Activated B cell treated with CpG ODN at 0.5 μM for 24 hours (primary cell): ENCODE measurements around the gene UBR4. TPM values are rescaled to one million over a fixed set of nuclear protein-coding genes. Genes with fewer than 3 reads are reported as not detected.

Experiments
- ATAC-seq: fragments of 200-7000 bp; cut with Tn5 transposase; one replicate; pipeline ENCODE4 v1.10.0; 2021; ENCODE audit warnings: low read depth, mild to moderate bottlenecking, moderate library complexity
- CTCF ChIA-PET: fragments of 350-600 bp; sonication (Branson Sonifier 250); formaldehyde crosslinking; loops from one replicate; lab custom pipeline; 2021; ENCODE audit warnings: antibody characterized with exemption; lab: Charles Lee
- POLR2A ChIA-PET: fragments of 350-600 bp; sonication (Branson Sonifier 250); formaldehyde crosslinking; loops from one replicate; lab custom pipeline; 2021; ENCODE audit warnings: antibody characterized with exemption; lab: Charles Lee
- DNase-seq: peaks from one replicate; pipeline ENCODE4 v3.0.0; 2022
- H3K27ac Mint-ChIP-seq: one replicate; pipeline ENCODE4 v1.8.0; 2020; ENCODE audit warnings: mixed read lengths
- H3K27me3 Mint-ChIP-seq: one replicate; pipeline ENCODE4 v1.8.0; 2021; ENCODE audit warnings: mixed read lengths
- H3K36me3 Mint-ChIP-seq: one replicate; pipeline ENCODE4 v1.8.0; 2021; ENCODE audit warnings: low read depth, mixed read lengths
- H3K4me1 Mint-ChIP-seq: one replicate; pipeline ENCODE4 v1.8.0; 2021; ENCODE audit warnings: mixed read lengths
- H3K4me3 Mint-ChIP-seq: one replicate; pipeline ENCODE4 v1.8.0; 2020; ENCODE audit warnings: mild to moderate bottlenecking, mixed read lengths
- H3K9me3 Mint-ChIP-seq: one replicate; pipeline ENCODE4 v1.8.0; 2020; ENCODE audit warnings: mixed read lengths
- intact Hi-C: fragments of 100-400 bp; cut with micrococcal nuclease; formaldehyde crosslinking; loops from one replicate; pipeline ENCODE4 v1.15.1; 2024
- total RNA-seq: library from RNA; stranded (reverse); gene quantifications from 2 replicates; pipeline ENCODE4 v1.2.3, GENCODE V29; 2022
- TF ChIP-seq, protein P1 (sequence below): fragments of 200-600 bp; IDR thresholded peaks from one replicate; pipeline ENCODE4 v1.8.0; 2022; ENCODE audit warnings: antibody characterized with exemption, mild to moderate bottlenecking

UBR4 gene
- total RNA-seq, 1 donor from 2014 or later, result 262 TPM

DNA sequence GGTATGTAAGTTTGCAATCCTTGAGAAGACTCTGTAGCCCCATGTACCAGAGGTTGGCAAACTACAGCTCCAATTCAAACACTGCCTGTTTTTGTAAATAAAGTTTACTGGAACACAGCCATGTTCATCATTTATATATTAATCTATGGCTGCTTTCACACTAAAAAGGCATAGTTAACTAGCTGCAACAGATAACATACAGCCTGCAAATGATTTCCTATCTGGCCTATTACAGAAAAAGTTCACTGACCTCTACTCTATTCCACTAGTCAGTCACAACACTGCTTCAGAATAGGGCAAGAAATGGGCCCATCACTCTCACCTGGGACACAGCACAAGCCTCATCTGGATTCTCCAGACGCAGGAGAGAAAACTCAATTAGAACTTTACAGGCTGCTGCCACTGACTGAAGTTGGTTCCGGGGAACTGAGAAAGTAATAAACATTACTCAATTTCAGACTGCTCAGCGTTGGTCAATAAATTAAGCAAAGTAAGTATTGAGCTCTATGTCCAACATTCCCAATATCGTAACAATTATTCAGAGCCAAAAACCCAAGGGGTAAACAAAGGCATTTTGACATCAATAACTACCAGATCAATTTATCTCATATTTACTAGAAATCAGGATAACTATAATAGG is 10.6 kb downstream of the UBR4 start:
- H3K9me3 Mint-ChIP-seq, result no peaks in the 10 kb centered on the region
- TF ChIP-seq, protein P1, sequence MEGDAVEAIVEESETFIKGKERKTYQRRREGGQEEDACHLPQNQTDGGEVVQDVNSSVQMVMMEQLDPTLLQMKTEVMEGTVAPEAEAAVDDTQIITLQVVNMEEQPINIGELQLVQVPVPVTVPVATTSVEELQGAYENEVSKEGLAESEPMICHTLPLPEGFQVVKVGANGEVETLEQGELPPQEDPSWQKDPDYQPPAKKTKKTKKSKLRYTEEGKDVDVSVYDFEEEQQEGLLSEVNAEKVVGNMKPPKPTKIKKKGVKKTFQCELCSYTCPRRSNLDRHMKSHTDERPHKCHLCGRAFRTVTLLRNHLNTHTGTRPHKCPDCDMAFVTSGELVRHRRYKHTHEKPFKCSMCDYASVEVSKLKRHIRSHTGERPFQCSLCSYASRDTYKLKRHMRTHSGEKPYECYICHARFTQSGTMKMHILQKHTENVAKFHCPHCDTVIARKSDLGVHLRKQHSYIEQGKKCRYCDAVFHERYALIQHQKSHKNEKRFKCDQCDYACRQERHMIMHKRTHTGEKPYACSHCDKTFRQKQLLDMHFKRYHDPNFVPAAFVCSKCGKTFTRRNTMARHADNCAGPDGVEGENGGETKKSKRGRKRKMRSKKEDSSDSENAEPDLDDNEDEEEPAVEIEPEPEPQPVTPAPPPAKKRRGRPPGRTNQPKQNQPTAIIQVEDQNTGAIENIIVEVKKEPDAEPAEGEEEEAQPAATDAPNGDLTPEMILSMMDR, result no peak
- H3K27me3 Mint-ChIP-seq, result no peaks in the 10 kb centered on the region
- no peak overlapping the region for H3K27ac Mint-ChIP-seq
- H3K4me3 Mint-ChIP-seq, result no peak overlapping the region
- intact Hi-C loops, result no loop called here
- ATAC-seq (no peak), DNase-seq (no peak)
- CTCF ChIA-PET, result no interaction called here
- peaks cover 71% of the 10 kb centered on the region for H3K36me3 Mint-ChIP-seq
- POLR2A ChIA-PET, result interaction anchor here (0.6 kb wide), 1 partner anchor 9 kb away, joined by 8 read pairs; no protein-coding TSS in a partner anchor
- peaks cover 19% of the 10 kb centered on the region for H3K4me1 Mint-ChIP-seq

GRCh38 chr1:19198820-19199219 is 11.2 kb downstream of the UBR4 start:
- intact Hi-C loops, result no loop called here
- peaks cover 74% of the 10 kb centered on the region for H3K36me3 Mint-ChIP-seq
- H3K27ac Mint-ChIP-seq, result no peak overlapping the region
- DNase-seq (no peak), ATAC-seq (no peak)
- peaks cover 15% of the 10 kb centered on the region for H3K4me1 Mint-ChIP-seq
- TF ChIP-seq, protein P1, result no peak
- H3K4me3 Mint-ChIP-seq, result no peak overlapping the region
- H3K9me3 Mint-ChIP-seq, result no peaks in the 10 kb centered on the region
- CTCF ChIA-PET, result no interaction called here
- POLR2A ChIA-PET, result interaction anchor here (0.6 kb wide), 1 partner anchor 10 kb away, joined by 8 read pairs; no protein-coding TSS in a partner anchor
- H3K27me3 Mint-ChIP-seq, result no peaks in the 10 kb centered on the region

DNA sequence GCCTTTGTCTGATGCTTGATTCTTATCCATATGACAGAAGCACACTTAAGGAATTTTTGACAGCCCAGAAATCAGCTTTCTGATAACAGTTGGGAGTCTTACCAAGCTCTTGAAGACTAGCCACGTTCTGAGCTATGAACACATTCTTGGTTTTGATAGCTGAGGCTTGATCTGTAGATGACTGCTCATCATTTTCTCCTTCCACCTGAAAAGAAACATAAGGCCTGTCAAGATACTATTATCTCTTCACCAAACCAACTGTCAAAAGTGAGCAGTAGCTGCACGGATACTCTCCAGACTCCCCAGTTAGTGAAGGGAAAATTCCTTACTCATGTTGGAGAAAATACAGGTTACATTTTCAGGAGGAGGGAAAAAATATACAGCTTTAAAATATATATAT is 12.2 kb downstream of the UBR4 start:
- TF ChIP-seq, protein P1, result no peak
- H3K36me3 Mint-ChIP-seq, result peaks cover 84% of the 10 kb centered on the region
- no peak overlapping the region for H3K27ac Mint-ChIP-seq
- ChIA-PET POLR2A (interaction anchor here (0.6 kb wide), 1 partner anchor 10 kb away, joined by 3 read pairs; no protein-coding TSS in a partner anchor), CTCF (no interaction called here)
- H3K4me3 Mint-ChIP-seq, result no peak overlapping the region
- intact Hi-C loops, result no loop called here
- H3K4me1 Mint-ChIP-seq, result peaks cover 9% of the 10 kb centered on the region
- no peak for DNase-seq
- H3K27me3 Mint-ChIP-seq, result no peaks in the 10 kb centered on the region
- ATAC-seq, result no peak
- no peaks in the 10 kb centered on the region for H3K9me3 Mint-ChIP-seq

DNA sequence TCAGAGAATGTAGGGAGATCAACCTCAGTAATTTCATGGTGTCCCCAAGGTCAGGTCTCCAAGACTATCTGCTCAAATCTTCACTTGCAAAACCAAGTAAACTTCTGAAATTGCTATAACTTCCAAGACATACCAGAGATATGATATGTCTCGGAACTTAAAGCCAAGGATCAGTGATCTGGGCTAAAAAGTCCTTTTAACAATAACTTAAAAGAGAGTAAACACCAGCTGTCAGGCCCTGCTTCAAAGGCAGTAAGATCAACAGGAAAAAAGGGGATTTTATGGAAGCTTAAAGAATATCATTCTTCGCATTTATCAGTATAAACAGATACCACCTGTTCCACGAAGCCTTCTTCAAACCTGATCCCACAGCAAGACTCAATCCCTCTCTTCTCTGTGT is 13.7 kb downstream of the UBR4 start:
- CTCF ChIA-PET, result no interaction called here

DNA sequence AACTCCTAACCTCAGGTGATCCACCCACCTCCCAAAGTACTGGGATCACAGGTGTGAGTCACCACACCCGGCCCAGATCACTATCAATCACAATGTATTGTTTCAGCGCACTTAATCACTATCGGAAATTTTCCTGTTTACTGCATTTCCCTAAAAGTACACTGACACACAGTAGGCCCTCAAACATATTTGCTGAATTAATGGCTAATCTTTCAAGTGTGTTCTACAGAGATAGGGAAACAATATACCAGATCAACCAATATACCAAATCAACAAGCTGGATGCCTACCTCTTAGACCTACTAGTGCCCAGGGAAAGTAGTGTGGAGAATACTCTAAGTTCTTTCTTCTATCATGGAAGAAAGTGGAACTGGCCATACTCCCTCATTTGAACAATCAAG is 17.1 kb downstream of the UBR4 start:
- H3K4me3 Mint-ChIP-seq, result no peak overlapping the region
- H3K9me3 Mint-ChIP-seq, result no peaks in the 10 kb centered on the region
- no peak for DNase-seq
- no peaks in the 10 kb centered on the region for H3K27me3 Mint-ChIP-seq
- H3K4me1 Mint-ChIP-seq, result no peaks in the 10 kb centered on the region
- H3K27ac Mint-ChIP-seq, result no peak overlapping the region
- no peak for ATAC-seq
- CTCF ChIA-PET, result no interaction called here
- TF ChIP-seq, protein P1, result no peak
- POLR2A ChIA-PET, result no interaction called here
- intact Hi-C loops, result no loop called here
- H3K36me3 Mint-ChIP-seq, result peaks cover 84% of the 10 kb centered on the region

More for the DNA sequence above, 13.7 kb downstream of the UBR4 start:
- peaks cover 89% of the 10 kb centered on the region for H3K36me3 Mint-ChIP-seq
- H3K27me3 Mint-ChIP-seq, result no peaks in the 10 kb centered on the region
- H3K9me3 Mint-ChIP-seq, result no peaks in the 10 kb centered on the region
- TF ChIP-seq, protein P1, result no peak
- ATAC-seq (no peak), DNase-seq (no peak)
- no peak overlapping the region for H3K4me3 Mint-ChIP-seq
- H3K4me1 Mint-ChIP-seq, result no peaks in the 10 kb centered on the region
- intact Hi-C loops, result no loop called here
- POLR2A ChIA-PET, result no interaction called here
- H3K27ac Mint-ChIP-seq, result no peak overlapping the region
